ENCODE data around the gene SPR.

SPR gene

DNA sequence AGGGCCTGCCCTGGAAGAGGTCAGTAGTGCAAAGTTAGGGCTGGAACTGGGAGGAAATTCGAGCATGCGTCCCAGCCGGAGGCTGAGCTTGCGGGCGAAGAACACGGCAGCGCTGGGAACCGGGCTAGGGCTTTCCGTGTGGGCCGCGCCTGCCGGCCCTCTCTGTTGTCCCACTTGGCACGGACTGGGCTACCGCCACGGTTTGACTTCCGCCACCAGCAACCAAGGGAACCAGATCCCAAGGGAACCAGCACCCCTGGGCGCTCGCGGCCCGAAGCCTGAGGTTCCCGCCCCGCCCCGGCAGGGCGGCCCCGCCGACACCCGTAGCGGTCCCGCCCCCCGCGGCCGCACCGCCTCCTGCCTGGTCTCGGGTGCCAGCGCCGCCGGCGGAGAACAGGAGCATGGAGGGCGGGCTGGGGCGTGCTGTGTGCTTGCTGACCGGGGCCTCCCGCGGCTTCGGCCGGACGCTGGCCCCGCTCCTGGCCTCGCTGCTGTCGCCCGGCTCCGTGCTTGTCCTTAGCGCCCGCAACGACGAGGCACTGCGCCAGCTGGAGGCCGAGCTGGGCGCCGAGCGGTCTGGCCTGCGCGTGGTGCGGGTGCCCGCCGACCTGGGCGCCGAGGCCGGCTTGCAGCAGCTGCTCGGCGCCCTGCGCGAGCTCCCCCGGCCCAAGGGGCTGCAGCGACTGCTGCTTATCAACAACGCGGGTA, at the start of gene SPR:
TSS of gene SPR (plus strand) at position 377 of the 708 bp plus-strand sequence. CDS start at position 402, 25 bp downstream.
- DNase-seq = peak; percentile 67

DNA sequence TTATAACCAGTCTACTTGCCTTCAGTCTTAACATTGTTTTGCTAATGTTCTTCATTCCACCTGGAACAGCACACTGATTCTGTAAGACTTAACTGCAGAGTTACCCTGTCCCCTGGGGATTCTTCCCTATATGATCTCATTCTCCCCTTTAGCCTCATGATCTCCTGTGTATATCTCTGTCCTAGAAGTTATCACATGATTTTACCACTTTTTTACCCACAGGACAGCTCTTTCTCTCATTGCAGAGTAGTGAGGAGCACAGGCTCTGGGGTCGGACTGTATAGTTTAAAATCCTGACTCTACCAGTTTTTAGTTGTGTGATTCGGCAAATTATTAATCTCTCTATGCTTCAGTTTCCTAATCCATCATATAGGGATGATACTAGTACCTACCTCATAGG, 47.1 kb upstream of the SPR start:
- DNase-seq = no peak

- no peak for DNase-seq
Observed at GRCh38 chr2:72841462-72842125, 45.6 kb upstream of the SPR start.

DNA sequence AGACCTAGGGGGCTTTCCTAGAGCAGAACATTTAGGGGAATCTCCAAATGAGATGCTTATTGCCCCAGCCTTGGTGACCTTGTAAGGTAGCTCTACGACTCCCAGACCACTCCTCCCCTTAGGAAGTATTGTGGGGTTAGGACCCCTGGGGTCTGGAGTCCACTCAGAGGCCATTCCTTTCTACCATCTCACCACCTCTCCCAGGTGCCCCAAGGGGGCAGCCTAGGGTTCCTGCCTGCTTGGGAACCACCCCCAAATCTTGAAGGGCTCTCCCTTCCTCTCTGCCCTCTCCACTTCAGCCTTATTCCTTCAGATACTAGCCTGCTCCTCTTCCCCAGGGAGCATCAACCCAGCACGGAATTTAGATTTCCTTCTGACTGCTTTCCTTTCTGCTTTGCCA, 43.9 kb upstream of the SPR start:
- DNase-seq = no peak

DNA sequence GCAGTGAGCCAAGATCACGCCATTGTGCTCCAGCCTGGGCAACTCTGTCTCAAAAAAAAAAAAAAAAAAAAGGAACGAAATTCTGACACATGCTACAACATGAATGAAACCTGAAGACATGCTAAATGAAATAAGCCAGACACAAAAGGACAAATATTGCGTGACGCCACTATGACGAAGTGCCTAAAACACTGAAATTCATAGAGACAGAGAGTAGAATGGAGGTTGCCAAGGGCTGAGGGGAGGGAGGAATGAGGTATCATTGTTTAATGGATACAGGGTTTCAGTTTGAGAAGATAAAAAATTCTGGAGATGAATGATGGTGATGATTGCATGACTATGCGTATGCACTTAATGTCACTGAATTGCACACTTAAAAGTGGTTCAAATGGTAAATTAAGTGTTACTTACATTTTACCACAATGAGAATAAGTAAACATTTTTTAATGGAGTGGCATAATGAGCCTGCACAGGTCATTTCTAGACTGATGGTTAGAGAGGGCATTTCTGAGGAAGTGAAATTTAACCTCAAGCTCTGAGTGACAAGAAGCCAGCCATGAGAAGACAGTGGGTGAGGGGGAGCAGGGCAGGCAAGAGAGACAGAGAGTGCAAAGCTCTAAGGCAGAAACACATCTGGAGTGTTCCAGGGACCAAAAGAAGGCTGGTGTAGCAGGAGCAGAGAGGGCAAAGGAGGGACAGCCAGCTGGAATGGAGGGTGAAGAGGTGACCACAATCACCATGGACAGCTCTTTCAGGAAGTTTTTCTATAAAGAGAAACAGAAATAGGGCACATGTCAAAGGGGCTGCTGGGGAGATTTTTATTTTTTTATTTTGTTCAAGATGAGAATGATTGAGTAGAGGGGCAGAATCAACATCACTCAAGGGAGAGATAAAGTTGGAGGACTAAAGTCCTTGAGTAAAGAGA, 40.8 kb upstream of the SPR start:
- no peak for DNase-seq

- DNase-seq = no peak
Observed at GRCh38 chr2:72847534-72848315, 39.5 kb upstream of the SPR start.

- no peak for DNase-seq
Observed at GRCh38 chr2:72848436-72849137, 38.6 kb upstream of the SPR start.

DNA sequence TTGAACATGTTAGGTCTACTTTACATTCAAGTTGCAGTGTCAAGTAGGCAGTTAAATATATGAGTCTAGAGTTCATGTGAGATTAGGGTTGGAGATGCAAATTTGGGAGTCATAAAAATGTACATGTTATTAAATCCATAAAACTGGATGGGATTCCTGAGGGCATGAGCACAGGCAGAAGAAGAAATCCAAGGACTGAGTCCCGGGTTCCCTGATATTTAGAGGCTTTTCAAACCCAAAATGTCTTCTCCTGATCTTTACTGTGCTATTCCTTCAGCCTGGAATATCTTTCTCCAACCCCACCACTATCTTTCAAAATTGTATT, 38.1 kb upstream of the SPR start:
- no peak for DNase-seq

DNA sequence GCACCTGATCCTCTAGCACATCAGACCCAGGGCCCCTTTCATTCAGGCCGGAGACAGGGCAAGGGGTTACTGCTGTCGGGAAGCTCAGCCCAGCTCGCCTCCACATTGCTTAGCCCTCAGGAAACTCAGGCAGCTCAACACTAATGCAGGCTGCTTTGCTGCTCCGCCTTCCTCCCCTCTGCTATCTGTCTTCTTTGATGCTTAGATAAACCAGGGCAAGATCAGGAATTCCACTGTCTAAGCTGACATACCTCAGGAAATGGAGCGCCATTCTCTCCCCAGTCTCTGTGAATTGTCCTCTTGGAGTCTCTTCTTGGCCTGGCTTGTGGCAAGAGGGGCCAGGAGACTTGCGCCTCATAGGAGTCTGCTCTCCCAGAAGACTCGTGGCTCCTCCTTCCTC, 35.9 kb upstream of the SPR start:
- no peak for DNase-seq

DNA sequence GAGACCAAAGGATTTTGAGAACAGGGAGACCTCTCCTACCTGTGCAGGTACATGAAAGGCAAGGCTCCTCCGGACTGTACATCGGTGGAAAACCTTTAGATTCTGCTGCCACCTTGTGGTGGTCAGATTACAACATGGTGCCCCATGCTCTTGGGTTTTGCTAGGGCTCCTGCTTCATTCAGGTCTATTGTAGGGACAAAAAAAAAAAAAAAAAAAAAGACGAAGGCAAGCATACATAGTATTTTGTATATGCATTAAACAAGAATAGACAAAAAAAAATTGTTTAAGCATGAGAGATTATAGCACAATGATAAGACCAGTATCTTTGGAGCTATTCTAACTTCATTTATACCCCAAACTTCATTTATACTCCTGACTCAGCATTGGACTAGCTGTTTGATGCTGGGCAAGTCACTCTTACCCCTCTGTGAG, 27.4 kb upstream of the SPR start:
- peak; percentile 56 for DNase-seq

DNA sequence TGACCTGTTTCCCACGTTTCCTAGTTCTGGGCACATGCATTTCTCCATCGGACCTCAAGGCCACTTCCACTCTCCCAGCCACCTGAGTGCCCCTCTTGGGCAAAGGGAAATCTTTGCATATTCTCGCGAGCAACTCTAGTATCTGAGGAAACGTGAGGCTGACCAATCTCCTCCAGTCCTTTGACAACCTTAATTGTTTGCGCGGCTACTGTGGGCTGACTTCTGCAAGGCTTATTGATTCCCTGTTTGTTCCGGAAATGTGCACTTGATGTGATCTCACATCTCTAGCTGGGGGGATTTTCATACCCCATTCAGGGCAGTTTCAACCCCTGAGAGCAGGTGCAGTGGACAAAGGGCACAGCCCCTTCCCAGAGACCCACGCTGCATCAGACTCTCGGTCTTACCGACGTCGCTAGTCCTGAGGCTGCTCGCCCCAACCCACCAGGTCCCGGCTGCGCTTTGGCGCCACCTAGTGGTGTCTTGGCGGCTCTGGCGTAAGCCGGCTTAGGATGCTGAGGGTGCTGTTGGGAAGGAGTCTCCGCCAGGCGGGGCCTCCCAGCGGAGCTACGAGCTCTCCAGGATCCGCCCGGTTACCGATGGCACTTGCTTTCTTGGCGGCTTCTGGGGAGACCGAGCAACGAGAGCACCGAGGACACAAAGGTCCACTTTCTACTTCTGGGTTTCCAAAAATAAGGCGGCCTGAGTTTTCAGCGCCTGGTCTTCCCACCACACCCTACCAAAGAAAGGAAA, 24.8 kb upstream of the SPR start:
- peak; percentile 85 for DNase-seq

DNA sequence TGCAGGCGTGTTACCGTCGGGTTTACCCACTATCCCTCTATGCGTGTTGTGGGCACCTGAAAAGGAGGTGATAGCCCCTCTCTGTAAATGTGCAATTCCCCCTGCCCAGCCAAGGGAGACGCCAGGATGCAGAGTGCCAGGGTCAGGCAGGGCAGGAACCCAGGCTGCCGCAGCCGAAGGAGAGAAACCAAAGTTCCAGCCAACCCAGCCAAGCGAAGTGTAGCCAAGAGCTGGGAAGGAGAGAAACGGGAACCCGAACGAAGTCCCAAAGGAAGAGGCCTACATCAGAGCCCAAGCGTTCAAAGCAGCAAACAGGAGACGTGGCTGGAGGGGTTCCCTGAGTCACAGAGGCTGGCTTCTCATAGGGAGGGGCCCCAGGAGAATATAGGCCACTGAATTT, 24.2 kb upstream of the SPR start:
- no peak for DNase-seq

- no peak for DNase-seq
Observed at GRCh38 chr2:72864500-72864899, 22.7 kb upstream of the SPR start.

- no peak for DNase-seq
Observed at GRCh38 chr2:72871060-72871459, 16.1 kb upstream of the SPR start.

GRCh38 chr2:72871880-72872279, 15.3 kb upstream of the SPR start:
- DNase-seq = no peak

DNA sequence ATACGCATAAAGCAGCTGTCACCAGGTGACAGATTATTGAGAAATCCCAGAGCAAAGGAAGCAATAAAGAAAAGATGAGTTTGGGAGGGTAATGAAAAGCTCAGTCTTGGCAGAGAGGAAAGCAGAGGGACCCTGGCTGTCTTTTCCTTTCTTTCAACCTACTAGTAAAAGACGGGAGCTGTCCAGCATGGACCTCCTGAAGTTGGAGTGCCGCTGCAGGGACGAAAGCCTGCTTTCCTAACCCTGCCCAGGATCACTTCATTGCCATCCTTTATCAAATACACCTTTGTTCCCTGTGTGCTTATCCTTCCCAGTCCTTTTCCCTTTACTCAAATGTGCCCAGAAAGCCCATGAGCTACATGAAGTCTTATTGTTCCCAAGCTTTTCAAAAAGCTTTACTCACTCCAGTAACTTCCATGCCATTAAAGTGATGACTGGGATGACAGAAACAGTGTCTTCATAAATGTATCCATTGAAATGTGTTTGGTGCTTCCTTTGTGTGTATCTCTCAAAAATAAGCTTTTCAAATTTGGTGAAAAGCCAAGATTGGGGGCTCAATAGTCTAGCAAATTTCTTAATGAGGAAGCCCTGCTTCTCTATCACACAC, 3.7 kb upstream of the SPR start:
- peak; percentile 42 for DNase-seq

DNA sequence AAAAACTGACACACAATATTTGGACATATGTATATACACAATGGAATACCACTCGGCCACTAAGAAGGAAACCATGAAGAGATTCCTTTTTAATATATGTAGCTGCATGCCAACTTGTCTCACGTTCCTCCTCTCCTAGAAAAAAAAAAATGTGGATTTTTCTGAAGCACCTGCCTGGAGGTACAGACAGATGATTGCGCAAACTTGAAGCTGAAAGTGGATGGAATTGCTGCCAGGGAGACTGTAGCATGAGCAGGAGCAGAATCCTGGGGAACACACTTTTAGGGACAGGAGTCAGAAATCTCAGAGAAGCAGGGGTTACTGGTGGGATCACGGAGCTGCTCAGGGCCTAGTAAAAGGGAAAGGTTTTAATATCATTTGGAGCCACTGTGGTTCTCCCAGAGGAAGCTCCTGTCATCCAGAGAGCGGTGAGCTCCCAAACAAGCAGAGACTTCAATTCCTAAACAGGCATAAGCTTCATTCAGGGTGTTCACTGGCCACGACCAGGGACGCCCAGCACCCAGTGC, 640 bp upstream of the SPR start:
- DNase-seq = no peak

- DNase-seq = peak; percentile 83
Observed at GRCh38 chr2:72887740-72888437, 681 bp downstream of the SPR start.

DNA sequence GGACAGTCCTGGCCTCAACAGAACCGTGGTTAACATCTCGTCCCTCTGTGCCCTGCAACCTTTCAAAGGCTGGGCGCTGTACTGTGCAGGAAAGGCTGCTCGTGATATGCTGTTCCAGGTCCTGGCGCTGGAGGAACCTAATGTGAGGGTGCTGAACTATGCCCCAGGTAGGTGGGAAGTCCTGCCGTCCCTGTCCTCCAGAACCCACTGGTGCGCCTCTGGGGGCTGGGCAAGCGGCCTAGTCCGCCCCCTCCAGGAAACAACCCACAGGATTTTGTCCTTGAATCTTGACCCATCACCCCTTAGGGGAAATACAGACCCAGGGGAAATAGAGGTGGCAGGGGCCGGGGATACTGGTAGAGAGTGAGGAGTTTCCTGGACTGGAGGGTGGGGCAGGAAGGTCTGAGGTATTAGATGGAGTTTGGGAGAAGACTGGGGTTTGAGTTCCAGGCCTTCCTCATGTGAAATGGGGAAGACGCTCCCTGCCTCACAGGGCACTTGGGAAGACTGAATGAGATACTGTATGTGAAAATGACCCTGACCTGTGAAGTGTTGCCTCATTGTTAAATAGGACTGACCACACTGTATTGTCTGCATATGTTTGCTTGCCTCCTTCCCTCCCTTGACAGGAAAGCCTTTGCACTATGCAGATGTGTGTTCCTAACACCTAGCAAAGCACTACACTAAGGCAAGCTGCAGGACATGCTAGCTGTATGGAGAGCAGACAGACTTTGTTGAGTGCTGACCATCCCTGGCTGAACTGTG, 1.4 kb downstream of the SPR start:
- no peak for DNase-seq
